HL-60 (cell line): Measurements from ENCODE around the gene ZRANB3.
"Not testable (repeated sequence)": the region's sequence is repeated elsewhere in the genome, so short reads cannot be mapped to it uniquely, and the experiment has no call there.

ENCODE experiments used
- DNase-seq, 2 experiments: peaks; one replicate each; pipeline ENCODE4 v3.0.0-alpha.2; 2010 to 2020; ENCODE audit warnings: low read depth in 1 of 2, low spot score in 1 of 2
- H3K27ac ChIP-seq: fragments of 250-450 bp; sonication (Bioruptor Pico); replicated peaks from 2 replicates; pipeline ENCODE4 v1.5.1; 2020; ENCODE audit warnings: mild to moderate bottlenecking, moderate library complexity
- H3K27me3 ChIP-seq: fragments of 250-450 bp; sonication (Bioruptor Pico); 2 replicates; pipeline ENCODE4 v1.5.1; 2021; ENCODE audit warnings: mild to moderate bottlenecking, moderate library complexity; ENCODE audit not compliant: insufficient read depth, poor library complexity, severe bottlenecking
- H3K4me3 ChIP-seq: replicated peaks from 2 replicates; pipeline ENCODE4 v1.5.1; 2011; ENCODE audit warnings: mild to moderate bottlenecking, control low read depth, low read length; ENCODE audit not compliant: insufficient read depth
- CTCF ChIP-seq: IDR thresholded peaks from one replicate; pipeline ENCODE4 v1.5.1; 2011; ENCODE audit warnings: low read length, control low read depth, inconsistent platforms; ENCODE audit not compliant: insufficient read depth
- GABPA ChIP-seq: IDR thresholded peaks from 2 replicates; pipeline ENCODE4 v1.6.1; 2012; ENCODE audit warnings: low read depth
- POLR2AphosphoS5 ChIP-seq: IDR thresholded peaks from 2 replicates; pipeline ENCODE4 v1.6.1; 2012; ENCODE audit warnings: low read depth
- REST ChIP-seq: IDR thresholded peaks from 2 replicates; pipeline ENCODE4 v1.6.1; 2012; ENCODE audit warnings: low read depth; ENCODE audit not compliant: insufficient replicate concordance
- SPI1 ChIP-seq: IDR thresholded peaks from 2 replicates; pipeline ENCODE4 v1.6.1; 2012; ENCODE audit warnings: low read depth, mild to moderate bottlenecking, borderline replicate concordance

ZRANB3 gene

GRCh38 chr2:135130751-135131150 lies 400.3 kb downstream of the ZRANB3 start:
- H3K27ac ChIP-seq: no peak overlapping the region
- no peak overlapping the region for H3K4me3 ChIP-seq
- TF ChIP-seq SPI1 (no peak), REST (no peak), CTCF (no peak), GABPA (no peak), POLR2AphosphoS5 (no peak)
- H3K27me3 ChIP-seq: no peaks in the 10 kb centered on the region
- no peak for DNase-seq

- no peak overlapping the region for H3K27ac ChIP-seq
- no peak for DNase-seq
- TF ChIP-seq SPI1 (no peak), GABPA (no peak), CTCF (no peak), REST (no peak), POLR2AphosphoS5 (no peak)
- no peaks in the 10 kb centered on the region for H3K27me3 ChIP-seq
- H3K4me3 ChIP-seq: no peak overlapping the region
Measured at GRCh38 chr2:135125940-135126339, 405.1 kb downstream of the ZRANB3 start.

GRCh38 chr2:135124924-135125886 lies 405.8 kb downstream of the ZRANB3 start:
- no peak for TF ChIP-seq SPI1
- no peak for TF ChIP-seq CTCF
- Histone ChIP-seq H3K27ac (no peak overlapping the region), H3K4me3 (no peak overlapping the region), H3K27me3 (no peaks in the 10 kb centered on the region)
- no peak for DNase-seq

GRCh38 chr2:135121658-135122039 lies 409.4 kb downstream of the ZRANB3 start:
- not testable (repeated sequence) for H3K27ac ChIP-seq, H3K4me3 ChIP-seq, H3K27me3 ChIP-seq, DNase-seq
